Measurements from ENCODE around the gene SMAD6.

Gene SMAD6

DNA sequence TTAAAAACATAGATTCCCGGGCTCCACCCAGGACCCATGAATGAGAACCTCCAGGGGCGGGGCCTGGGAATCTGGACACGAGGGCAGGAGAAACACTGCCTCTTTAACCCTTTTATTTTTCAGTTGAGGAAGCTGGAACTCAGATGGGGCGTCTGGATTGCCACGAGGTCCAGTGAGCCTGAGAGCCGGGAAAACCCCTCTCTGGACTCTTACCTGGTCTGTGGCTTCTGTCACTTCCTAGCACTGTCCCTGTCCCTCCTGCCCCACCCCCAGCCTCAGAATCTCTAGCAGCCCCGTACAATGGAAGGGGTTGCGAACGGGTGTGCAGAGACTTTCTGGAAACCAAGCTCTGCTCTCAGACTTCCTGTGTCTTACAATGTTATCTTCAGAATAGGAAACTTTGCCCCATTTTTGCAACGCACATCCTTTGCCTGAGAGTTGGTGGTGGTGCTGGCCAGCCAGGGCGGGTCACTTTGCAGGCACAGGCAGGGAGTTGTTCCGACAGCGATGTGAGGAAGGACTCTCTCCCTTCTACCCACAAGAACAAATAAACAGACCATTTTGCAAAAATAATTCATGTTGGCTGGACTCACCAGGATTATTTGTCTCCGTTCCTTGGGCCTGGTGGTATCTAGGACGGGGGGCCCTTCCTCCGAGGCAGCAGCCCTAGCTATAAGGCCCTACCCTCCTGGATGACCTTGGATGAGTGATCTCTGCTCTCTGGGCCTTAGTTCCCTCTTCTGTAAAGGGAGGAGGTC lies 59.1 kb downstream of the SMAD6 start:
- DNase-seq: no peak

GRCh38 chr15:66761726-66762595 lies 59.9 kb downstream of the SMAD6 start:
- DNase-seq: peak; percentile 49

DNA sequence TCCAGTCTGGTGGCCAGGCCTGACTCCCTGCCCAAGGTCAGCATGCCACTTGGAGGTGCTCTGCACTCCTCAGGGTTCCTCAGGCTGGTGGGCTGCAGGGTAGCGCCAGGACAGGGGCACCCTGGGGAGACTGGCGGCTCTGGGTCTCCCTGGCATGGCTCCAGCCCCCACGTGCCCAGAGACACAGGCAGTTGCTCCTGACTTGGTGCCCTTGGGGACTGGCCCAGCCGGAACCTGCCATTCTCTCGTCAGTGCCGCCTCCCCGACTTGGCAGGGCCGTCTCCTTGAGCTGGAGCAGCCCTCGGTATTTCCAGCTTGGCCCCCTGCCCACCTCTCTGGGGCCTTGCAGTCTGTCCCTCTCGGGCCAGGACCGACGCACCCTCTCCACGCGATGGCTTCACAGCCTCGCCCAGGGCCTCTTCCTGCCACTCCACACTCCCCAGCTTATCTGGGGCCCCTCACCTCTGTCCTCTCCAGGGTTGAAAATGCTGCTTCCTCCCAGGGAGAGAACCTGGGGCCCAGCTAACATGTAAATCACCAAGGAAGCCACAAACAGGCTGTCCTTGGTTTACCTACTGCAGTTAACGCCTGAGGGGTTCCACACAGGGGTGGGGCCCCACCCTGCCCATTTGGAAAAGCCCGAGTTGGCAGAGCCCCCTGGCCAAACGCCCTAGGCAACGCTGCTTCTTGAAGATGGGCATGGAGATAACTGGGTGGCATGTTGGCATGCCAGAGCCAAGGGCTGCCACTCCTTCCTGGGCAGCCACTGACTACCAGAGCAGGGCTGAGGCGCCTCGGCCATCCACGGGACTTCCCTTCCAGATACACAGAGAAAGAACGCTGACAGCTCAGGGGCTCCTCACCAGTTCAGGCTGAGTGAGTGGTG lies 61.4 kb downstream of the SMAD6 start:
- peak; percentile 66 for DNase-seq

DNA sequence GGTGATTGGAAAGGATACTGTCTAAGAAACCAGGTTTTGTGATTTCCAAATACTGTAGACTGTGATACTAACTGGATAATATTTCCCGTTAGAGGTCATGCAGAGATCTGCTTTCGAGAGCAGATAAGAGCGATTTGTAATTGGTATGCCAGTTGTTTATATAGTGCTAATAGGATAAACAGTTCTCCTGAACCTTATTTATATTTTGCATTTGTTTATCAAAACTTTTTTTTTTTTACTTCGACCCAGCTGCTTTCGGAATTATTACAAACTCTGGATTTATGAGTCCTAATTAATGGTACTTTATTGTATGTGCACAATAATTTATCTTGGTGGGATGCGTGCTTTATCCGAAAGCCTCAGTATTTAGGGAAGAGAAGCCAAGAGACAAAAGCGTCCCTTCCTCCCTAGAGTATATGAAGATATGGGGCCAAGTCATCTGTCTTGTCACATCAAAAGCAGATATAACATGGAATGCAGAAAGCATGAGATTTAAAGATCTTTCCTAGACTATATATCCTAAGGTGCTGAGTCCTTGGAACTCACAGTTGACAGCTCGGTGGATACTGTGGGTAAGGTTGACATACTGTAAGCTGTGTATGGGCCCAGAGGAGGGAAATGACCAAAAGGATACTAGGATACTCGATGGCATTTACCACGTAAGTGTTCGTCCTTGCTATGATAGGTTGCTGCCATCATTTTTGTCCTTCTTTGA lies 62.2 kb downstream of the SMAD6 start:
- DNase-seq: no peak

- no peak for DNase-seq
Measured at GRCh38 chr15:66765478-66766281, 63.6 kb downstream of the SMAD6 start.

DNA sequence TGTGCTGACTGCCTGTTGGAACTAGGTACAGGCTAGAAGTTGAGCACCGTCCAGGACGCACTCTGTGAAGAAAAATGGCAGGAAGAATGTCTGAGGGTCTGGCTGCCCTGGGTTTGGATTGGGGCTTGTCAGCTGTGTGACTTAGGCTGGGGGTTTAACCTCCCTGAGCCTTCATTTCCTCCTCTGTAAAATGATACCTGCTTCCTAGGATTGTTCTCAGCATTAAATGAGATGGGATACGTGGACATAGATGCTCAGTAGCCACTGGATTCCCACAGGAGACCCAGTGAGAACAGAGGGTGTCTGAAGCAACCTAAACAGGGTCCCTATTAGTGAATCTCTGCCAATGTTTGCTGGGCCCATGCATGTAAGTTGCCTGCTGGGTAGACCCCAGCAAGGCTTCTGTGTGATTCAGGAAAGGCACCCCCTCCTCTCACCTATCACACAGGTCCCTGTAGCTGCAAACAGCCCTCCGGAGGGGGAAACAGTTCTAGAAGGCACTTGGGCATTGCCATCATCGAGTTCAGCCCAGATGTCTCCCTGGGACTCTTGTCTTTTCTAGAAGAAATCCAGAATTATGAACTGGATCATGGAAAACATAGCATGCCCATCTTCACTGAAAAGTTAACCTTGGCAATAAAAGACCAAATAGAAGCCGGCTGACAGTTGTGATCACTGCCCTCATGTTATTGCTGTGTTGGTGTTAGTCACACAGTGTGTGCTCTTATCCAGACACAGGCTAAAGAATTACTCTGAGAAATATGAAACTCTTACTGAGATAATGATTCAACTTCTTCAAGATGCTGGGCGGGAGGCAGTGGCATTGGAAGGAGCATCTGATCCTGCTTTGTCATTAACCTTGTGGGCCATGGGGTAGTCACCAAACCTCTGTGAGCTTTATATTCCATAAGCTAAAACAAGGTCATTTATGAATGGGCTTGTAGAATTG lies 64.5 kb downstream of the SMAD6 start:
- DNase-seq: no peak

DNA sequence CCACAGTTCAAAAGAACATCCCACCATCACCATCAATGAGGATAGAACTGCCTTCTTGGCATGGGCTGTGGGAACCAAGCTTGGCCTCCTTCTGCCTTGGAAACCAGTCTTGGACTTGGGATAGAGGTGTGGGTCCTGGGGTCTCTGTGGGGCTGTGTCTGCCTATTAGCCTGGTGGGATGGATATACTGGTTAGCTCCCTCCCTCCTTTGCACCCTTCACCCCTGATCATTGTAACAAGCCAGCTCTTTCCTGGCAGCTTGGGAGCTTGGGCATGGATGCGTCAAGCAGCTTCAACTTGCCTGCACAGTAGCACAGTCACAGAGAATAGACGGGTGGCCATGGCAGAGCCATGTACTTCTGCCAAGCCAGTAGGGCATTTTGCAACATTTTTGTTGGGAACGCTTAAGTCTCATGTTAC lies 65.2 kb downstream of the SMAD6 start:
- DNase-seq: no peak

- no peak for DNase-seq
Measured at GRCh38 chr15:66768987-66769386, 67.0 kb downstream of the SMAD6 start.

GRCh38 chr15:66770518-66771350 lies 68.7 kb downstream of the SMAD6 start:
- no peak for DNase-seq

DNA sequence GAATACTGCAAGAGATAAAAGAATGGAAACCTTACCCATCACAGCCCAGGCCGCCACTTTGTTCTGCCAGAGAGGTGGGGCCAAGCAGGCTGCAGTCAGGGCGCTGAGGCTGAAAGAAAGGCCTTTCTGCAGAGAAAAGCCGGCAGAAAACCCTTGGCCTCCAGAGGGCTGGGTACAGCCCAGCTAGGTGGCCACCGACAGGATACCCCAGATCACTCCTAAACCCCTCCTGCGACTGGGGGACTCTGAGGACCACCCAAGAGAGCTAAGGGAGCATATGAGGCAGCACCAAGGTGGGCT lies 69.3 kb downstream of the SMAD6 start:
- DNase-seq: no peak

- DNase-seq: peak; percentile 80
Measured at GRCh38 chr15:66772604-66773128, 70.6 kb downstream of the SMAD6 start.

GRCh38 chr15:66773129-66773873 lies 71.3 kb downstream of the SMAD6 start:
- no peak for DNase-seq

DNA sequence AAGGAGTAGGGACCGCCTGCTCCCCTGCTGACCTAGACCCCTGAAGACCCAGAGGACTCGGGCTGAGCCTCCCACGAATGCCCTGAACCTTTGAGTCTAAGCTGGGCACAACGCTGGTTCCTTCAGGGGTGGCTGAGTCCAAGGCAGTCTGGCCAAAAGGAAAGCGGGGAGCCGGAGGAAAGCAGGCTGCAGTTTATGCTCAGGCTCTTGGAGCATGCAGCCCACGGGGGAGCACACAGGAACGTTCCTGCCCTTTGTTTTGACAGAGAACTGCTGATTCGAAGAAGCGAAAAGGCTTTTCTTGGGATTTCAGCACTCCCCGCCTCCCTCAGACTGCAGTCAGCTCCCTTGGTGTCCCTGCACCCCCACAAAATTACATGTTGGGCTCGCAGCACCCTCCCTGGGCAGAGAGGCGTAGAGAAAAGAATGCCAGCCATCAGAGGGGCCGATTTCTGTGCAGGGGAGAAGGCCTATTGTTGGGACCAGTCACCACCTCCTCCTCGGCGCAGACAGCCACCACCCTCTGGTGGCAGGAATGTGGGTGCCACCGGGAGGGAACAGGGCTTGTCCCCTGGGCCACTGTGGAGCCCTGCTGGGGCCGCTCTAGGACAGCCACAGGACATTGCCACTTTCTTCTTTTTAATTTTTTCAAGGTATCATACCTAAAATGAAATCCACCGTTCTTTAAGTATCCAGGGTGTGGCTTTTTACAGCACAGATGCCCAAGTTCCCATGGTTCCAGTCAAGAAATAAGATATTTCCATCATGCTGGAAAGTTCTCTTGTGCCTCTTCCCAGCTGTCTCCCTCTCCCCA lies 72.2 kb downstream of the SMAD6 start:
- DNase-seq: peak; percentile 90

DNA sequence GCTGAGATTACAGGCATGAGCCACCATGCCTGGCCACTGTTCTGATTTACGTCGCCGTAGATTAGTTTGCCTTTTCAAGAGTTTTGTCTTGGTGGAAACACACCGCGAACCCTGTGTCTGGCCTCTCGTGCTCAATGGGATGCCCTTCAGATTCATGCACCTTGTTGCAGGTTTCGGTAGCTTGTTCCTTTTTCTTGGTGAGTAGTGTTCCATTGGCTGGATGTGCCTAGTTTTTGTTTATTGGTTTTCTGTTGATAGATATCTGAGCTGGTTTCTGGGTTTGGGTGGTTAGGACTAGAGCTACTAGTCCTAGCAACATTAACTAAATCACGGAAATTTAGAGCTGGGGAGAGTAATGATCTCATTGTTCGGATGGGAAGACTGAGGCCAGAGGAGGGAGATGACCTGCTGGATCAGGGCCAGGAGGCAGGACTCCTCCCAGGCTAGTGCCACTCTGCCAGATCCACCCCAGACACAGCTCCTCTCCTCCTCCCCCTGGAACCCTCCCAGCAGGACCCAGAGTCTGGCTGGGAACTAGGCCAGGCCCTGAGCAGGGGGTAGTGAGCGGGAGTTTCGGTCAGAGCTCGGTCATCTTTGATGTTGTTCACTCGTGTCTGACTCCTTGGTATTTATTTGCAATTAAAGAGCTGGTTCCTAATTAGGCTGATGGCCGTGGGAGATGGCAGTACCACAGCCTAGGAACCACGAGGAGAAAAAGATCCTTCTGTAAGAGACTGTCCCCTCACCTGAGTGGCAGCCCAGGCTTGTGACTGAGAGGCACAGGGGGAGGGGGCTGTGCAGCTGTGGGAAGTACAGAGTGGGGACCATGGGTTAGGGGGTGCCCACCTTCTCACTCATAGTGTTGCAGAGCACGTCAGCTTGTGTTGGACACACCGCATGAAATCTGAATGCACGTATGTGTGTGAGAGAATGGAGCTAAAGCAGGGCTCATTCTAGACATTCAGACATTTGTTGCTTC lies 73.4 kb downstream of the SMAD6 start:
- DNase-seq: no peak

- DNase-seq: no peak
Measured at GRCh38 chr15:66777054-66777453, 75.0 kb downstream of the SMAD6 start.

DNA sequence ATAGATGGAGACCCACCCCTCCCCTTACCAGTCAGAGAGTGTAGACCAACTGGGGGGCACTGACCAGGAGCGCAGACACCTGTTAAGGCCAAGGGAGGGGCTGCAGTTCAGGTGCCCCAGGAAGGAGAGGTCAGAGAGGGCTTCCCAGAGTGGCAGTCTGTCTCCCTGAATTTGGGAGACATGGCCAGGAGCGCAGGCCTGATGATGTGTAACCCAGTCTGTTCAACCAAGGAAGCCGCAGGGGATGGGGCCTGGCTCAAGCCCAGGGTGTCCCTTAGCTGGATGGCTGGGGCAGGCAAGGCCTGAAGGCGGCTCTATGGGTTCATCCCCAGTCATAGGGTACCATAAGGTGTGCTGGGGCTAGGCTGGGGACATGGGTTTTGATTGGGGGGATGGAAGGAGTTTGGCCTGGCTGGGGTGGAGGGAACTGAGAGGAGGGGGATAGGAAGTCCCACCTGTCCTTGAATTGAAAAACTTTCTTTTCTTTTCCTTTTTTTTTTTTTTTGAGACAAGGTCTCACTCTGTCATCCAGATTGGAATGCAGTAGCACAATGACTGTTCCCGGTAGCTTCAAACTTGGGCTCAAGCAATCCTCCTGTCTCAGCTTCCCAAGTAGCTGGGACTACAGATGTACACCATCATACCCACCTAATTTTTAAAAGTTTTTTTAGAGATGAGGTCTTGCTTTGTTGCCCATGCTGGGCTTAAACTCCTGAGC lies 75.7 kb downstream of the SMAD6 start:
- DNase-seq: no peak
